ENCODE data around the gene TMEM171.

GRCh38 chr5:73178265-73178664, 57.9 kb downstream of the TMEM171 start:
- no peak for TF ChIP-seq POLR2A (IDR thresholded peaks at IDR 0.05)
- TF ChIP-seq, protein P1, sequence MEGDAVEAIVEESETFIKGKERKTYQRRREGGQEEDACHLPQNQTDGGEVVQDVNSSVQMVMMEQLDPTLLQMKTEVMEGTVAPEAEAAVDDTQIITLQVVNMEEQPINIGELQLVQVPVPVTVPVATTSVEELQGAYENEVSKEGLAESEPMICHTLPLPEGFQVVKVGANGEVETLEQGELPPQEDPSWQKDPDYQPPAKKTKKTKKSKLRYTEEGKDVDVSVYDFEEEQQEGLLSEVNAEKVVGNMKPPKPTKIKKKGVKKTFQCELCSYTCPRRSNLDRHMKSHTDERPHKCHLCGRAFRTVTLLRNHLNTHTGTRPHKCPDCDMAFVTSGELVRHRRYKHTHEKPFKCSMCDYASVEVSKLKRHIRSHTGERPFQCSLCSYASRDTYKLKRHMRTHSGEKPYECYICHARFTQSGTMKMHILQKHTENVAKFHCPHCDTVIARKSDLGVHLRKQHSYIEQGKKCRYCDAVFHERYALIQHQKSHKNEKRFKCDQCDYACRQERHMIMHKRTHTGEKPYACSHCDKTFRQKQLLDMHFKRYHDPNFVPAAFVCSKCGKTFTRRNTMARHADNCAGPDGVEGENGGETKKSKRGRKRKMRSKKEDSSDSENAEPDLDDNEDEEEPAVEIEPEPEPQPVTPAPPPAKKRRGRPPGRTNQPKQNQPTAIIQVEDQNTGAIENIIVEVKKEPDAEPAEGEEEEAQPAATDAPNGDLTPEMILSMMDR (IDR thresholded peaks at IDR 0.05): no peak

Measured in lower leg skin (tissue), 3 donors.